GM10266 (cell line): ENCODE measurements around the gene C18orf63.

Source experiments
- DNase-seq: peaks from one replicate; pipeline ENCODE4 v3.0.0; 2012; ENCODE audit errors: extremely low spot score
- CTCF ChIP-seq: IDR thresholded peaks from 2 replicates; pipeline ENCODE4 v1.5.1; 2012; ENCODE audit warnings: mild to moderate bottlenecking, low read depth; ENCODE audit not compliant: control insufficient read depth, insufficient read depth; ENCODE audit errors: missing control alignments

C18orf63 gene

DNA sequence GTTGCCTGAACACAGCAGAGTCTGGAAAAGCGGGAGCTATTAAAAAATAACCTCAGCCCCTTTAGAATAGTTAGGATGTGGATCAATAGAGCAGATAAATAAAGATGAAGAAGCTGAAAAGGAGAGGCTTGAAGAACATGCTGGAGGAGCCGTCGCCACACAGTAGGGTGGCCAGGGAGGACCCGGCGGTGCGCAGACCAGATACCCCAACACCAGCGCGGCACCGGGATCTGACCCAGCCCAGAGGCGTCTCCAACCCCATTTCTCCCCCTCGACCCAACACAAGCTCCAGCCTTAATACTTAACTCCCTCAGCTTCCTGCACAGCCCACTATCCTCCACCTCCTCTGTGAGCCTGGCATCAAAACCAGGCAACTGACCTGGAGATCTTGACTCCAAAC, 39.9 kb upstream of the C18orf63 start:
- no peak for DNase-seq
- no peak for TF ChIP-seq CTCF

DNA sequence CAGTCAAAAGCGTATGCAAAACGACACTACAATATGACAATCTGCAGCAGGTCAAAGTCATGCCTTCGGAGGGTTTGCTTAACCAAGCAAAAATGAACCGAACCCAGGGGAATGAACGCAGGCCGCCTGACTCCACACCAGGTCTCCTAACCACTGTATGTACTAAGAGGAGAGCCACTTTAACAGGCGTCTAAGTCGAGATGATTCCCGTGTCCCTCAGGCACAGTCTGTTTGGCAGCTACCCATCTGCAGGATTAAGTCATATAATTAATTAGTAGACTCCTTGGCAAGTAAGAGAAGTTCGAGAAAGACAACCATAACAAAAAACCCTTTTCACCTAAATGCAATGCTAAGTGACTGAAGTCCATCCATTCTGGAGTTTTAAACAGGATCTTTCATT, 39.0 kb upstream of the C18orf63 start:
- TF ChIP-seq CTCF = no peak
- DNase-seq = no peak

DNA sequence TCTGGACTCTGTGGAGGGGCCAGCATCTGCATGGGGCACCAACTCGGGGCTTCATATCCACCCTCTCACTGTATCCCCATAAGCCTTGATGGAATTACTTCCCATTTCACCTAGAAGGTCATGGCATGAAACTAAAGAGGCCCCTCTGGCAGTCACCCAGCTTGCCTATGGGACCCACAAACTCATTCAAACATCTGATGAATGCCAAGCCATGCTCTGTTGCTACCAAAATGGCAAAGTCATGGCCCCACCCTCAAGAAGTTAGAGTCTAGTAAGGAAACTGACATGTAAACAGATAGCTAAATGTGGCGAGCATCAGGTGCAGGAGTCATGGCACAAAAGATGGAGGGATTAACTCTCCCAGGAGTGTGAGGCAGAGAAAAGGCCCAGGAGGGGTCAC, 38.3 kb upstream of the C18orf63 start:
- no peak for DNase-seq
- TF ChIP-seq CTCF = no peak

DNA sequence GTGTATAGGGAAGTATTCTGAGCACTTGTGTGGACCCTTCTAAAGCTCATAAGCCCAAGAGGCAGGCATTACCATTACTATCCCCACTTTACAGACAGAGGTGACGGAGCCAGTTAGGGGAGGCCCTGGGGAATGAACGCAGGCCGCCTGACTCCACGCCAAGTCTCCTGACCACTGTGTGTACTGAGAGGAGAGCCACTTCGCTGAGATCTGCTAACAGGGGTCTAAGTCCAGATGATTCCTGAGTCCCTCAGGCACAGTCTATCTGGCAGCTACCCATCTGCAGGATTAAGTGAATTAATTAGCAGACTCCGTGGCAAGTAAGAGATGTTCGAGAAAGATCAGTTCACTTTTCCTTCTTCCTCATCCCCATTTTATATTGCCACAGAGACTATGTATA, 37.6 kb upstream of the C18orf63 start:
- TF ChIP-seq CTCF = no peak
- DNase-seq = no peak

- TF ChIP-seq CTCF = no peak
- no peak for DNase-seq
Observed at GRCh38 chr18:74278983-74279382, 36.7 kb upstream of the C18orf63 start.

DNA sequence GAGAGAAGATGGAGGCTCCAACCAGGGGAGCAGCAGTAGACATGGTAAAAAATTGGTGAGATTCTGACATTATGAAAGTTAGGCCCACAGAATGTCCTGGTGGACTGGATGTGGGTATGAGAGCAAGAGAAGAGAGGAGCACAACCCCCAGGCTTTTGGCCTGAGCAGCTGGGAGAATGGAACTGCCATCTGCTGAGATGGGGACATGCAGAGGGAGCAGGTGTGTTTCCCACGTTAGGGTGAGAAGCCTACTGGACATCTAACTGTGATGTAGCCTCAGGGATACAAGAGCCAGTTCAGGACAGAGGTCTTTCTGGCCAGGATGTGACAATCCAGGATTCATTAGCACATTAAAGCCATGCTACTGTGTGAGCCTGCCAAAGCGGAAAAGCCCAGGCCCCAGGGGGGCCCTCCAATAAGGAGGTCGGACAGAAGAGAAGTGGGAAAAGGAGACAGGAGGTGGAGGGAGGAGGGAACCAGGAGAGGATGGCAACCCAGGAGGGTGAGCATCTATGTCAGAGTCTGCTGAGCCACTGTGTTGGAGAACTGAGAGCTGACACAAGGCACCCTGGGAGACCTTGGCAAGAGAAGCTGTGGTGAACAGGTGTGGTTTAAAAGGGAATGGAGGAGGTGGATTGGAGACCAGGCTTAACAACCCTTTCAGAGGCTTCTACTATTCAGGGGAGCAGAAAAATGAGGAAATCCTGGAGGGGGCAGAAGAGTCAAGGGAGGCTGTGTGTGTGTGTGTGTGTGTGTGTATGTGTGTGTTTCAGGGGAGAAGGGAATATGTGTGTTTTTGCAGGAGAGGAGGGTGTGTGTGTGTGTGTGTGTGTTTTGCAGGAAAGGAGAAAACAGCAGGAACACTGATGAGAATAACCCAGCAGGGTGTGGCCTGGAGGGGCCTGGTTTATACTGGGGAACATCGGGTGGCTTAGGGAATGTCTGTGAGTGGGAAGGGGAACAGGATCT, 34.3 kb upstream of the C18orf63 start:
- DNase-seq = no peak
- TF ChIP-seq CTCF = no peak
